Measurements from ENCODE around the gene PPP3CA. TPM values are rescaled to one million over a fixed set of nuclear protein-coding genes. Genes with fewer than 3 reads are reported as not detected.
"Not testable (repeated sequence)": the region's sequence is repeated elsewhere in the genome, so short reads cannot be mapped to it uniquely, and the experiment has no call there.

The PPP3CA gene
- total RNA-seq, 1 donor from 2014 or later: 38.4 TPM

DNA sequence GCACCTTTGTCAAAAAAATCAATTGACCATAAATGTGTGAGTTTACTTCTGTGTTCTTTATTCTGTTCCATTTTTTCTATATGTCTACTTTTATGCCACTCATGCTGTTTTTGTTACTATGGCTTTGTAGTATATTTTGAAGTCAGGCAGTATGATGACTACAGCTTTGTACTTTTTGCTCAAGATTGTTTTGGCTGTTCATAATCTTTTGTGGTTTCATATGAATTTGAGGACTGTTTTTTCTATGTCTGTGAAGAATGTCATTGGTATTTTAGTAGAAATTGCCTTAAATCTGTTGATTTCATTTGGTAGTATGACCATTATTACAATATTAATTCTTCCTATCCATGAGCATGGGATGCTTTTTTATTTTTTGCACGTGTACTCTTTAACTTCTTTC lies 346.8 kb downstream of the PPP3CA start:
- no peaks in the 10 kb centered on the region for H4K20me1 ChIP-seq (ENCODE audit: low read depth)
- DNase-seq (ENCODE audit: low spot score): no peak
- no peak overlapping the region for H3K4me3 ChIP-seq
- no peak overlapping the region for H3K27ac Mint-ChIP-seq
- no peaks in the 10 kb centered on the region for H3K36me3 ChIP-seq
- no peak overlapping the region for H3K4me2 ChIP-seq
- H3K36me3 Mint-ChIP-seq: no peaks in the 10 kb centered on the region
- no peak overlapping the region for H3K27ac ChIP-seq
- no peaks in the 10 kb centered on the region for H3K4me1 Mint-ChIP-seq
- H3K27me3 ChIP-seq: no peaks in the 10 kb centered on the region
- H2AFZ ChIP-seq (replicated peaks): no peak overlapping the region
- H3K4me3 Mint-ChIP-seq: no peak overlapping the region
- H3K9me3 Mint-ChIP-seq: peaks cover 8% of the 10 kb centered on the region
- H3K9me3 ChIP-seq (ENCODE audit: low read depth): no peaks in the 10 kb centered on the region
- H3K27me3 Mint-ChIP-seq (ENCODE audit: insufficient read depth, low read depth): peaks cover 2% of the 10 kb centered on the region
- H3K79me2 ChIP-seq (ENCODE audit: low read depth): no peaks in the 10 kb centered on the region
- H3K9ac ChIP-seq: no peak overlapping the region
- H3F3A ChIP-seq (ENCODE audit: low read depth): no peaks in the 10 kb centered on the region
- TF ChIP-seq, protein P1, sequence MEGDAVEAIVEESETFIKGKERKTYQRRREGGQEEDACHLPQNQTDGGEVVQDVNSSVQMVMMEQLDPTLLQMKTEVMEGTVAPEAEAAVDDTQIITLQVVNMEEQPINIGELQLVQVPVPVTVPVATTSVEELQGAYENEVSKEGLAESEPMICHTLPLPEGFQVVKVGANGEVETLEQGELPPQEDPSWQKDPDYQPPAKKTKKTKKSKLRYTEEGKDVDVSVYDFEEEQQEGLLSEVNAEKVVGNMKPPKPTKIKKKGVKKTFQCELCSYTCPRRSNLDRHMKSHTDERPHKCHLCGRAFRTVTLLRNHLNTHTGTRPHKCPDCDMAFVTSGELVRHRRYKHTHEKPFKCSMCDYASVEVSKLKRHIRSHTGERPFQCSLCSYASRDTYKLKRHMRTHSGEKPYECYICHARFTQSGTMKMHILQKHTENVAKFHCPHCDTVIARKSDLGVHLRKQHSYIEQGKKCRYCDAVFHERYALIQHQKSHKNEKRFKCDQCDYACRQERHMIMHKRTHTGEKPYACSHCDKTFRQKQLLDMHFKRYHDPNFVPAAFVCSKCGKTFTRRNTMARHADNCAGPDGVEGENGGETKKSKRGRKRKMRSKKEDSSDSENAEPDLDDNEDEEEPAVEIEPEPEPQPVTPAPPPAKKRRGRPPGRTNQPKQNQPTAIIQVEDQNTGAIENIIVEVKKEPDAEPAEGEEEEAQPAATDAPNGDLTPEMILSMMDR (IDR thresholded peaks at IDR 0.05): no peak
- TF ChIP-seq EZH2phosphoT487 (IDR thresholded peaks at IDR 0.05): no peak
- no peak for TF ChIP-seq EZH2 (IDR thresholded peaks at IDR 0.05)
- peaks cover 9% of the 10 kb centered on the region for H3K4me1 ChIP-seq

DNA sequence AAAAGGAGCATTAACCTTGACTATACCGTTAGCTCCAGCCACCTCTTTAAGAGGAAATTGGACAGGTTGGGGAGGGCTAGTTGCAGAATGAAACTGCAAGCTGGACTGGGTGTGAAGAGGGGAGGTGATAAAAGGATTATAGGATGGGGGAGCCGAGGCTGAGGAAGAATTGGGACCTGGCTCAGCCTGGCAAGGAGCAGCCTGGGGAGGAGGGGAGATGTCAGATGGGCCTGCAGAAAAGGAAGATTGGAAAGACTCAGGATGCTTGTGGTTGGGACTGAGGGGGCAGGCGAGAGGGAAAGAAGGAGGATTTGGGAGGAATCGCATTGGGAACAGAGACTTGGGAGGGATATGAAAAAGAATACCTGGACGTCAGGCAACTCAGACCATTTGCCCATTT lies 351.7 kb downstream of the PPP3CA start:
- no peak overlapping the region for H3K4me3 ChIP-seq
- H3K27ac ChIP-seq: no peak overlapping the region
- H3K9me3 ChIP-seq (ENCODE audit: low read depth): no peaks in the 10 kb centered on the region
- Mint-ChIP-seq H3K27me3 (ENCODE audit: insufficient read depth, low read depth) (peaks cover 2% of the 10 kb centered on the region), H3K27ac (no peak overlapping the region), H3K4me3 (no peak overlapping the region), H3K36me3 (no peaks in the 10 kb centered on the region), H3K9me3 (peaks cover 3% of the 10 kb centered on the region), H3K4me1 (no peaks in the 10 kb centered on the region)
- peaks cover 12% of the 10 kb centered on the region for H3K4me1 ChIP-seq
- H2AFZ ChIP-seq (replicated peaks): no peak overlapping the region
- no peak for DNase-seq (ENCODE audit: low spot score)
- H3K4me2 ChIP-seq: no peak overlapping the region
- no peak overlapping the region for H3K9ac ChIP-seq
- H3F3A ChIP-seq (ENCODE audit: low read depth): no peaks in the 10 kb centered on the region
- H3K79me2 ChIP-seq (ENCODE audit: low read depth): no peaks in the 10 kb centered on the region
- no peaks in the 10 kb centered on the region for H4K20me1 ChIP-seq (ENCODE audit: low read depth)
- TF ChIP-seq, protein P1 (IDR thresholded peaks at IDR 0.05): no peak
- TF ChIP-seq EZH2phosphoT487 (IDR thresholded peaks at IDR 0.05): no peak
- TF ChIP-seq EZH2 (IDR thresholded peaks at IDR 0.05): no peak
- H3K36me3 ChIP-seq: no peaks in the 10 kb centered on the region
- no peaks in the 10 kb centered on the region for H3K27me3 ChIP-seq

DNA sequence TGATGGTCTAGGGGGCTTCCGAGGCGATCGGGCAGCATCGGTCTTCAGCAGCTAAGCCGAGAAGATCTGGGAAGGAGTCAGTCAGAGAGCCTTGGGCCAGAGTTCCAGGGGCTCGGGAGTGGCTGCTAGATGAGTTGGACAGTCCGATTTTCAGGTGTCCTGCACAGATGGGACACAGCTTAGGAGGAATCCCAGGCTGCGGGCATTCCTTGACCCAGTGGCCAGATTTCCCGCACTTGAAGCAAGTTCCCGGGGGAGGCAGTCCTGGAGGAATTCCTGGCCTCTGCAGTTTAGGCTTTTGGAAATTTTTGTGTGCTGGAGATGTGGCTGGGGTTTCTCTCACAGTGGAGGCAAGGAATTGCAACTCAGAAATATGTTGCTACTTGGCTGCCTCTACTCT lies 352.3 kb downstream of the PPP3CA start:
- not testable (repeated sequence) for H3K4me2 ChIP-seq; H3K36me3 ChIP-seq; H3F3A ChIP-seq (ENCODE audit: low read depth); H4K20me1 ChIP-seq (ENCODE audit: low read depth); DNase-seq (ENCODE audit: low spot score); H3K9me3 Mint-ChIP-seq; H3K27ac ChIP-seq; H3K4me3 ChIP-seq; H3K27me3 Mint-ChIP-seq (ENCODE audit: insufficient read depth, low read depth); H3K36me3 Mint-ChIP-seq; H3K9ac ChIP-seq; H2AFZ ChIP-seq (replicated peaks); H3K4me1 Mint-ChIP-seq; H3K27me3 ChIP-seq; H3K4me3 Mint-ChIP-seq; H3K27ac Mint-ChIP-seq; H3K79me2 ChIP-seq (ENCODE audit: low read depth); H3K9me3 ChIP-seq (ENCODE audit: low read depth)
- peaks cover 12% of the 10 kb centered on the region for H3K4me1 ChIP-seq

DNA sequence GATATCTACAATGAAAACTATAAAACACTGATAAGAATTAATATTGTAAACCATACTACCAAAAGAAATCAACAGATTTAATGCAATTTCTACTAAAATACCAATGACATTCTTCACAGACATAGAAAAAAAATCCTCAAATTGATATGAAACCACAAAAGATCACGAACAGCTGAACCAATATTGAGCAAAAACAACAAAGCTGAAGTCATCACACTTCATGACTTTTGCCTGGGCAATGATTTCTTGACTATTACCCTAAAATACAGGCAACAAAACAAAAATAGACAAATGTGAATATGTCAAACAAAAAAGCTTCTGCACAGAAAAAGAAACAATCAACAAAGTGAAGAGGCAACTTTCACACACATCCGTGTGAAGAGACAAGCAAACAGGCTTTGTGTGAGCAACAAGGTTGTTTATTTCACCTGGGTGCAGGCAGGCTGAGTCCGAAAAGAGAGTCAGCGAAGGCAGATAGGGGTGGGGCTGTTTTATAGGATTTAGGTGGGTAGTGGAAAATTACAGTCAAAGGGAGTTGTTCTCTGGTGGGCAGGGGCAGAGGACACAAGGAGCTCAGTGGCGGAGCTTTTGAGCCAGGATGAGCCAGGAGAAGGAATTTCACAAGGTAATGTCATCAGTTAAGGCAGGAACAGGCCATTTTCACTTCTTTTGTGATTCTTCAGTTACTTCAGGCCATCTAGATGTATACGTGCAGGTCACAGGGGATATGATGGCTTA lies 355.8 kb downstream of the PPP3CA start:
- H3K4me1 ChIP-seq: peaks cover 14% of the 10 kb centered on the region
- H3F3A ChIP-seq (ENCODE audit: low read depth); H3K9me3 Mint-ChIP-seq; H3K4me1 Mint-ChIP-seq; H3K4me3 ChIP-seq; H4K20me1 ChIP-seq (ENCODE audit: low read depth); DNase-seq (ENCODE audit: low spot score); H3K9me3 ChIP-seq (ENCODE audit: low read depth); H3K4me2 ChIP-seq; H3K79me2 ChIP-seq (ENCODE audit: low read depth); H3K4me3 Mint-ChIP-seq; H3K36me3 Mint-ChIP-seq; H3K27me3 ChIP-seq; H3K27ac ChIP-seq; H3K9ac ChIP-seq; H3K27me3 Mint-ChIP-seq (ENCODE audit: insufficient read depth, low read depth); H3K36me3 ChIP-seq: not testable (repeated sequence)
- peak overlapping the region; percentile 38 for H3K27ac Mint-ChIP-seq
- H2AFZ ChIP-seq (replicated peaks): peak overlapping the region; percentile 52

Data from neural progenitor cell (in vitro differentiated cells).